GM19467 (cell line): Measurements from ENCODE around the gene ARID1B.
"Not testable (repeated sequence)": the region's sequence is repeated elsewhere in the genome, so short reads cannot be mapped to it uniquely, and the experiment has no call there.

Experiments
- ATAC-seq: cut with Tn5 transposase; IDR thresholded peaks from one replicate; pipeline ENCODE4 v1.9.1; 2021; ENCODE audit warnings: mild to moderate bottlenecking, moderate library complexity; ENCODE audit not compliant: unreplicated experiment

Gene ARID1B

DNA sequence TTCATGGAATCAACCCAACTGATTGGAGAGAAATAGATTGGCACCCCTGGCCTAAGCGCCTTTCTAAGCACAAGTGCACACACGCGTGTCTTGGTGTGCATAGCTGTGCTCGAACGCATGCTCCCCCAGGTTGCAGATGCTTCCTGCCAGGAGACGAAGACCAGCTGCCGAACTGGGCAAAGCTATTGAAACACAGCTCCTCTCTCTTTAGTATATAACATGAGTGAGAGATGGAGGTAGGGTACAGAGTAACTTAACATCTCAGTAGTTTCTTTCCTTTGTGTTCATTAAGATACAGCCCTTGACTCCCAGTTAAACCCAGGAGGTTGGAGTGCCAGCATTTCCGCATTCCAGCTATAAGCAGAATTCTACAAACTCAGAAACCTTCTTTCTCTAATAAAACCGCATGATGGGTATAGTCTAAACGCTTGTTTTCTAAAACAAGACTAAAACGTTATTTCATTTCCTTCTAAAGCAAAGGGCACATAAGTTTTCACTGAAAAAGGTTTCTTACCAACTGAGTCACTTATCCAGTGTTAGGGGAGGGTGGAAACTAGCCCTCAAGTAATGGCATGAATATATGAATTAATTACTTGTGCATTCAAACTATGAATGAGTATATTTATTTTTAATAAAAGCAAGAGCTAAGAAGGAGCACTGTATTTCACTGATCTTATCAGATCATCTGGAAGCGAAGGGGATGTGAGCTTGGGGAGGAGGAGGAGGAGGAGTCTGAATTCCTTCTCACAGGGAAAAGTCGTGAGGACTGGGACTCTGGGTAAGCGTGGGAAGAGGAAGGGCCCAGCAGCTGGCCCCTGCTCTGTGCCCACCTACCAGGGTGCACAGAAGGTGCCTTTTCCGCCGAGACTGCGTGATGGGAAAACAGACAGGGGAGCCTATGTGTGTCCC, 367.0 kb downstream of the ARID1B start:
- no peak for ATAC-seq

DNA sequence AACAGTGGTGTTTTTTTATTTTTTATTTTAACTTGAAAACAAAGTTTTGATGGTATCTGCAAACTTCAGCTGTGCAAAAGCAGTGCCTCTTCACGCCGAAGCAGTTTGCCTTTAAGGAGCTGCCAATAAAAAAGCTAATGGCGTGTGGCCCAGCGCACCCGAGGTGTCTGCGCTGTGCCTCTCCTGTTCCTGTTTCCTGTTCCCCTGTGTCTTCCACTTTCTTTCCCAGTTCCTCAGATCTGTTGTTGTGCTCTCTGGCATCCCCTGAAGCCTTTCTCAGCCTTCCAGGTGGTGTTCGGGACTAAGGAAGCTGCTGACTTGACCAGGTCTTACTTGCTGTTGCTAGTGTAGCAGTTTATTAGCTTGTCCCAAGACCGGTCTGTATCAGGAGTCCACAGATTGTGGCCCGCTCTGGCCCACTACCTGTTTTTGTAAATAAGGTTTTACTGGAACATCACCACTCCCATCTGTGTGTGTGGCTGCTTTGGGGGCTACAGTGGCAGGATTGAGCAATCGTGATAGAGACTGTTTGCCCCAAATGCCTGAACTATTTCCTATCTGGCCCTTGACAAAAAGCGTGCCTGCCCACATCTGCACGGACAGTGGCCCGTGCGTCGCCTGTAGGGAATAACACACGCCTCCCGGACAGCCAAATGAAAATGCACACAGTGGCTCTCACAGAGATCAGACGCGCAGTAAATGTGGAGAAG, 367.8 kb downstream of the ARID1B start:
- no peak for ATAC-seq

DNA sequence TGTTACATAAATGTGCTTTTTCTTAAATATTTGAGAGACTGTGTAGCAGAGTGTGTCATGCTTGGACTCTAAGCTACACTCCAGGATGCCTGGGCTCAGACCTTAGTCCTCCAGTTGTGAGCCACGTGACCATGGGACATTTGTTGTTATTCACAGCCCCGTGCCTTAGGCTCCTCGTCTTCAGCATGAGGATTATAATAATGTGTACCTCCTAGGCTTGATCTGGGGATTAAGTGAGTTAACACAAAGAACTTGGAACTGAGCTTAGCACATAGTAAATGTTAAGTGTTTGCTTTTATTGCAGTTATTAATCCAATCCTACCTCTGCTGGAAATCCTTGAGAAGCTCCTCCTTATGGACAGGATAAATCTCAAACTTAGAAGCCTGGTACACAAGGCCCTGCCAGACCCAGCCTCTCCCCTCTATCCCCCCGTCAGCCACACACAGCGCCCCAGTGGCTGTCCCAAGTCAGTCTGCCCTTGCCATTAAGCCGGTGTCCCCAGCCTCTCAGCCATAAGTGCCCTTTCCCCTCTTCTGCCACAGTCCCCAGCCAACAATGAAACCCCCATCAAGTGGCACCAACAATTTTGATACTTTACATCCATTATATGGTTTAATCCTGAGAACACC, 368.6 kb downstream of the ARID1B start:
- ATAC-seq, result no peak

DNA sequence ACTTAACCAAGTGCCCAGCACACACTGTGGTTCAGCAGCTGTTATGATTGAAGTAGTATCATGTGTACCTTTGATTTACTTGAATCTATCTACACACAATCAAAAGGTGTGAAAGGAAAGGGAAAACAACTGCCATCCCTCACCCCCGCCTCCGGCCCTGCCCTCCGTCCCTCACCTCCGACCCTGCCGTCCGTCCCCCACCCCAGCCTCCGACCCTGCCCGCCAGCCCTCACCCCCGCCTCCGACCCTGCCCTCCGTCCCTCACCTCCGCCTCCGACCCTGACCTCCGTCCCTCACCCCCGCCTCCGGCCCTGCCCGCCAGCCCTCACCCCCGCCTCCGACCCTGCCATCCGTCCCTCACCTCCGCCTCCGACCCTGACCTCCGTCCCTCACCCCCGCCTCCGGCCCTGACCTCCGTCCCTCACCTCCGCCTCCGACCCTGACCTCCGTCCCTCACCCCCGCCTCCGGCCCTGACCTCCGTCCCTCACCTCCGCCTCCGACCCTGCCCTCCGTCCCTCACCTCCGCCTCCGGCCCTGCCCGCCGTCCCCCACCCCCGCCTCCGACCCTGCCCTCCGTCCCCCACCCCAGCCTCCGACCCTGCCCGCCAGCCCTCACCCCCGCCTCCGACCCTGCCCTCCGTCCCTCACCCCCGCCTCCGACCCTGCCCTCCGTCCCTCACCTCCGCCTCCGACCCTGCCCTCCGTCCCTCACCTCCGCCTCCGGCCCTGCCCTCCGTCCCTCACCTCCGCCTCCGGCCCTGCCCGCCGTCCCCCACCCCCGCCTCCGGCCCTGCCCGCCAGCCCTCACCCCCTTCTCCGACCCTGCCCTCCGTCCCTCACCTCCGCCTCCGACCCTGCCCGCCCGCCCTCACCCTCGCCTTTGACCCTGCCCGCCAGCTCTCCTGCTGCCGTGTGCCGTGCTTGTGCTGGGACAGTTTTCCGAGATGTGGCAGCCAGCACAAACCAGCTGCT, 370.2 kb downstream of the ARID1B start:
- not testable (repeated sequence) for ATAC-seq

DNA sequence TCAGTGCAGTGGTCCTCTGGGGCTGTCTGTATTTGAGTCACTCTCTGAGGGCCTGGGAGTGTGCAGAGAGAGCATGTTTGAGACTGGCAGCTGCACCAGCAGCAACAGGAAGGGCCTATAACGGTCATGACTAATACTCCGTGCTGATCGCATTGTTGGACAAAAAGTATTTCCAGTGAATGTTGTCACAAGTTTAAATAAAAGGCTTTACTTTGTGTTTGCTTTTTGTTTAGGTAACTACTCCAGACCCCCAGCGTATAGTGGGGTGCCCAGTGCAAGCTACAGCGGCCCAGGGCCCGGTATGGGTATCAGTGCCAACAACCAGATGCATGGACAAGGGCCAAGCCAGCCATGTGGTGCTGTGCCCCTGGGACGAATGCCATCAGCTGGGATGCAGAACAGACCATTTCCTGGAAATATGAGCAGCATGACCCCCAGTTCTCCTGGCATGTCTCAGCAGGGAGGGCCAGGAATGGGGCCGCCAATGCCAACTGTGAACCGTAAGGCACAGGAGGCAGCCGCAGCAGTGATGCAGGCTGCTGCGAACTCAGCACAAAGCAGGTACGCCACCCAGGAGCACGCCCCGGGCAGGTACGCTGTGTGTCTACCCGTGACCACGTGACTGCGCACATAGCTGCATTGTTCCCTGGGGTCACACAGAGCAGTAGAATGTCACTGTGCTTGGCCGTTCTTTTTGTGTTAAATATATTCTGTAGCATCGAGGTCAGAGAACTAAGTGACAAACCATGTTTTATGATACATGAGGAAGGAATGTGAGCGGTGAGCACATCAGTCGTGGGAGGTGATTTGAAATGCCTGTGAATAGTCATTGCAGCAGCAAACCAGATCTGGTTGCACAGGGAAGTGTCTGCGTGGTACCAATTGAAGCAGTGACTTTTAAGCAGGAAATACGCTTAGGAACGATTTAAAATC, 371.5 kb downstream of the ARID1B start:
- ATAC-seq, result no peak

DNA sequence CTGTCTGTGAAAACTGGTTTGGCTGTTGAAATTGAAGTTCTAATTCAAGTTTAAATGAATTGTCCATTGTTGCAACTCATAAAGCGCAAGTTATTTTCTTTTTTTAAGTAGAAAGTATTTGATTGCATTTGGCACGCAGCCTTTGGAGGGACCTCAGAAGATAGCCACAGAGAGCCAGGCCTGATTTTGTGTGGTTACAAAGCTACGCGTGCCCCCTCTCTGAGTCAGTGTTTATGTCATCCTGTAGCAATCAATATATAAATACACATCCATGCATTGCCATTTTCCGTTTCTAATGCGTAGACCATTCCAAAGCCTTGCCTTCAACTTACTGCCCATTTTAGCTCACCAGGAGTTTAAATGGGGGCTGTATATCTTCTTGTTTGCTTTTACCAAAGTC, 372.9 kb downstream of the ARID1B start:
- ATAC-seq, result no peak

DNA sequence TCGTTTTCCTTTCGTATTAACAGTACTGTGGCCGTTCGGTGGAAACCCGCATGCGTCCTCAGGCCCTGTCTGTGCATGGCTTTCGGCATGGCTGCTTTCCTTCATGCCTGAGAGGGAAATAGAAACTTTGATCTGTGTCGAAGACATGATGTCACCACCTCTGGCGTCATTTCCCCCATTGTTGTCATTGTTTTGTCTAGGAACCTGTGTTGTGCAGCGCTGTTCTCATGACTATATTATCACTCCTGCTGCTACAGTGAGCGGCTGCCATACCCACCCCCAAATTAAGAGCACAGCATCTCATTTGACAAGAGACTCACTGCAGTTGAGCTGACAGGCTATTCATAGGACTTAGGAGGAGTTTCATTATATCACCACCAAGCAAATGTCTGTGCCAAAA, 373.9 kb downstream of the ARID1B start:
- ATAC-seq, result no peak

DNA sequence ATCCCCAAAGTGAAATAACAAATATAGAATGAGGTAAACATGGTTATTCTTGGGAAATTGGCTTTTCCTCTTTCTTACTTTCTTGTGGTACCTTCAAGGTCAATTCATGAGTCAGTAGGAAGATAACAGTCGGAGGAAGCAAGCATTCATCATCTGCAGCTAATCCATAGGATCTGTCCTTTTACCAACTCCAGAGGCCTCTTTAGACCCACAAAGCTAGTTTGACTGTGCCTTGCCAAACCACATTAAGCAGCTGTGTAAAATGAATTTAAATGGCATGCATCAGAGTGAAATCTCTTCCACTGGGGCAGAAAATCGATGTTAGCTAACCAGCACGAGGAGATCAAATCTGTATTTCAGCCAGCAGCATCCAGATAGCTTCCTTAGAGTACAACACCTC, 374.8 kb downstream of the ARID1B start:
- ATAC-seq, result no peak

DNA sequence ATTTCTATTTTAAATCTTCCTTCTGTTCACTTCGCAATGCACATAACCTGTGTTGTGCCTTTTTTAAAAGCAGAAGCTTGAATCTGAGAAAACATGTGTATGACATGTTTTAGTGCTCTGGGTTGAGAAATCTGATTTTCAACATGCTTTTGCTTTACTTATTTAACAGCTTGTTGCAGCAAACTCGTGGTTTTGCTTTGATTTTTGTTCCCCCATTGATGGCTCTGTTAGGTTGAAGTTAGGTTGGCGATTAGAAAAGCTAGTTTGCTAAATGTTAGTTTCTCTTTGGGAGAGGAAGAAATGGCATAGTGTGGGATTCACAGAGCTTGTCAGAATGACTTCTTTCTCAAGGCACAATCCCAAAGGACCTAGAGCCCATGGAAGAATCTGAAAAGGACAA, 375.4 kb downstream of the ARID1B start:
- no peak for ATAC-seq

DNA sequence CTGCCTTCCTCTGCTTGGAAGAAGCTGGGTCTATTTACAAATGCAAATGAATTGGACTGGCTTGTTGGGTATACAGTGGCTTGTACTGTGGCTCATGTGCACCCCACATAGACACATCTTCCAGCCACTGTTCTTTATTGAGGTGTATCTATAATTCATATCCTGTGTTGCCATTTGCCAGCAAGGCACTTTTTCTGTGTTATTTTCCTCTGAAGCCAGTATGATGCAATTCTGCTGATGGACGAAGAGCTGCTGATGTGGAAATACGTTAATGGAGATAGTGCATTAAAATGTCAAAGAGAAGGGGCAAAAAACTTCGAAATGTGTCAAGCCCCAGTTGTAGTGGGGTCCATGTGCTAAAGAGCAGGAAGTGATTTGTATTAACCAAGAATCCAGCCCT, 378.6 kb downstream of the ARID1B start:
- no peak for ATAC-seq

DNA sequence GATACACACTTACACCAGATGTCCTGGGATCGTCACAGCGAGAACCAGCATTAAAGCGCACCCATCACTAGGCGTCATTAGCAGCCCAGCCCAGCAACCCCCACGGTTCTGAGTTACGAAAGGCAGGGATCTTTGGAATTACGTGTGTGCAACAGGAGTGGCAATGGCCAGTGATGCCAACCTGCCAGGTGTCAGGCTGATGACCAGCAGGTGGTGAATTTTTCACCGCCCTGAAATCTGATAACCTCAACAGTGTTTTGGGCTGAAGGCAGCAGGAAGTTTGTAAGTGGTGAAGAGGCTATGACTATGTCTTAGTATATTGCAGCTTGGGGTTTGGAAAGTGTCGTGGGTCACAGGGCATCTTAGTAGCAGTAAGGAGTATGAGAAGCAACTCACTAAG, 380.1 kb downstream of the ARID1B start:
- no peak for ATAC-seq

DNA sequence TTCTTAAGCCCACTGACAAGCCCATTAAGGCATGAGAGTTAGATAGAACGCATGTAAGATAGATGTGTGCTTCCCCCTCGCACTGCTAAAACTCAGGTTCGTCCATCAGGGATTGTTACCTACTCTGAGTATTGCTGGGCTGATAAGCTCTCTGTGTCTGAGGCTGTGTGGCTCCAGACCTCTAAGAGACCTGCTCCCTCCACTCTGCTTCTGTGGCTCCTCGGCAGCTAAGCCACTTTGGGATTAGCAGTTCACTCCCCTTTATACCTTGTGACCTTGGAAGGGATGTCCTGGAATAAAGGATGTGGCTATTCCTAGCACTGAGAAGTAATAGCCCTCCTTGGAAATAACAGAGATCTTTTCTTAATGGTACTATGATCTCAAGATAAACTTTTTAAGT, 381.3 kb downstream of the ARID1B start:
- no peak for ATAC-seq

DNA sequence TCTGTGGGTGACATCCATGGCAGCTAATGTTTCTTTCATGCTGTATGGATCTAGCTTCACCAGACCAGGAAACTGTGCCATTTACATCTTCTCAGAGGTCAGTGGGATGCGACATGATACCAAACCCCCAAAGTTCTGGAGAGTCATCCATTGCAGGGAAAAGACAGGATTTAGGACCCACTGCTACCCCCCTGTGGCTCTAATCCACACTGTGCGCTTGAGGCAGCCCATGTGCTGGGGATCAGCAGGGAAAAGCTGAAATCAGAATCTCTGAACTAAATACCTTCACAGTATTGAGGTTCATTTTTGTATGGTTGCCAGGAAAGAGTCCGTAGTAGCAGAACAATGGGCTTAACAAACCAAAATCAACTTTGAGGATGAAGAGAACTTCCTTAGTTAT, 381.7 kb downstream of the ARID1B start:
- ATAC-seq, result no peak

DNA sequence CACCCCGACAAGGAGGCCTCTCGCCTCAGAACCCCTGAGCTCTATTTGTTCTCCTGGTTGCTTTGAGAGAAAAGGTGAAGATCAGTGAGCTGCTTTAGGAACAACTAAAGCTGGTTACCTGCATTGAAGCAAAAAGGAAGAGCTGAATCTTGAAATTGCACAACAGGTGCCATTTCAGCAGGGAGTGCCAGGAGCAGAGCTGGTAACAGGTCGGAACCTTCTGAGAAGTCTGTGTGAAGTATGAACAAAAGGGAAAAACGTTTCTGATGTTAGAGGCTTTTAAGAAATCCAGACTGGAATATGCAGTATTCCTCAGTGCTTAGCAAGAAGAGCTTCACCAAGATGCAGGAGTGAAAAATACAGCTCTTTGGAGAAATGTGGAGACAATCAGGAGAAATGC, 382.2 kb downstream of the ARID1B start:
- no peak for ATAC-seq

DNA sequence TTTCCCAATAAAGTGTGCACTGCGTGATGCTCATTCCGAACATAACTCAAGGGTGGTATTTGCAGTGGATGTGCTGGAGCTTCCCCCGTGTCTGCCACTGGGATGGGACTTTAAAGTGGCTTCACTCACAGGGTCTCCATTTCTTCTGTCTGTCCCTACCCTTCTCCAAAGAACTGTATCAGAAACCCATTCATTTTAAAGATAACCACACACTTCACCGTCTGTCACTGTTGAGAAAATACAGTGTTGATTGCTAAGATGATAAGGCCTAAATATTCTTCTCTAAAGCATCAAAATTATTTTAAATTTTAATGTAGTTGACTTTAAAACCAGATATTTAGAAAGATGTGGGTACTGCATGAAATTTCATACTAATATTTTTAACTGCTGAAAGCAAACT, 384.7 kb downstream of the ARID1B start:
- no peak for ATAC-seq

DNA sequence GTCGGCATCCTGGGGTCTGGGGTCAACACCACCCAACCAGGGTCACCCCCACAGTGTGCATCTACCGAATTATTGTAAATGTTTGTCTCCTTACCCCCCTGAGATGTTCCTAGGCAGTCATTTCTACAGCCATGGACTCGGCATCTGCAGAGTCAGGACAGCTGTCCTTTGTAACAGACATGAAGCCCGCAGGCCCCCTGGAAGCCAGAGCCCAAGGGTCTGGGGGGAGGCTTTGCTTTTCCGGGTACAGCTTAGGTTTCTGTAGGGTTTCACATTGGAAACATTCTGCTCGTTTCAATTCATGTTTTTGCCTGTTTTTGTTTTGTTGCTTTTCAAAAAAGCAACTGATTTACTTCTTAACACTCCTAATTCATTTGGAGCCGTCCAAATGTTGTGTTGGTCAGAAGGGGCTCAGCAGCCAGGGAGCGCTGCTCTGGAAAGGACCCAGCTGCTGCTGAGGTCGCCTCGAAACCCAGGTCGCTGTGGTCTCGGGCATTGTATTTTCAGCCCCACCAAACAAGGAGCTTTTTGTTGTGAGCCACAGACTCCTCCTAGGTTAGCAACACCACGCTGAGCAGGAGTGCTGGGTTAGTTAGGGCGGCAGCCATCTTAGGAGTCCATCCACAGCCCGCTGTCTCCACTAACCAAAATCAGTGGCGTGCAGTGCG, 385.7 kb downstream of the ARID1B start:
- ATAC-seq, result no peak

DNA sequence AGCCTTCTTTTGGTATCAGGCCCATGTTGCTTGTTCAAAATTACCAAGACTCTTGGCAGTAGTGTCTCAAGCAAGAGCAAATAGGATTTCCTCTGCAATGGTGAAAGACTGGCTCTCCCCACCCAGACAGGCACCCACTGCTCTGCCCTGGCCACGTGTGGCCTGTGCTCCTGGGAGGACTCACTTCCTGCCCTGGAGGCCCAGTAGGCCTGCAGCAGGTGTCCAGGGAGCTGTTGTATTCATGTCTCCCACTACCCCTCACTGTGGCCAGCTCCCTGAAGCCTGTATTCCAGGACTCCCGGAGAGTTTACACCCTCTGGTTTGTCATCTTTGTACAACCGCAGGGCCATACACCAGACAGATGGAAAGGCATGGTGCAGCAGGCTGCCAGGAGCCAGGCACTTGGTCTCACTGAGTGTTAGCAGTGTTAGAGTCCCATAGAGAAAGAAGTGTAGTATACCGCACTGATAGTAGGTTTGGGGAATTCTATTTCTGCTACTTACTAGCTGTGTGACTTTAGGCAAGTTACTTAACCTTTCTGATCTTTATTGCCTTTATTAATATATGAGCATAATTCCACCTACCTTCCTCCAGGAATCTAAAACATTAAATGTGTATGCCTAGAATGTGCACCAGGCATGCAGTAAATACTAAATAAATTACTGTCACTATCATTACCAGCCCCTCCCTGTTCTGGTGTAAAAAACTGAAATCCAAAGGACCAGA, 386.4 kb downstream of the ARID1B start:
- no peak for ATAC-seq

DNA sequence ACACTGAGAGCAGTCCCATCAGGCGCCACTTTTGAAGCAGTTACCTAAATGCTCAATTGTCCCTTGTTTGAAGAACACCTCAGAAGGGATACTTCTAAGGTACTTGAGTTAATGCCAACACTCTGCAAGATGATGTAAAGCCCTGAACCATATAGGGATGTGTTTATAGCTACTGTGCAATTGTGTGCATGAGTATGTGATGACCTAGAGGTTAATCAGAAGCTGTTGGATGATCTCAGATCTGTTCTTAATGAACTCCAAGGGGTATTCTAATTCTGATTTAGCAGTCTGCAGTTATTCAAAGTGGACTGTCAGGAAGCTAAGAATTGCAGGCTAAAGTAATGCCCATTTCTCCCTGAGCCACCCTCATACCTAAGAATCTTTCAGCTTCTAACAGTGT, 387.8 kb downstream of the ARID1B start:
- no peak for ATAC-seq
